Stomach (tissue), 4 donors: ENCODE measurements around the gene BTBD10.

ENCODE experiments used
- CTCF ChIP-seq, 7 experiments: fragments of 450-650 bp in 4 of 7; fragments of 200-600 bp in 3 of 7; sonication (generic) in 3 of 7; IDR thresholded peaks; one replicate each; pipeline ENCODE4 v1.5.1; 2016 to 2019; ENCODE audit warnings: antibody characterized with exemption in 7 of 7, control low read depth in 2 of 7, mild to moderate bottlenecking in 1 of 7
- POLR2A ChIP-seq, 4 donors: fragments of 450-650 bp; IDR thresholded peaks; one replicate each; pipeline ENCODE4 v1.6.1; 2016; ENCODE audit warnings: antibody characterized with exemption in 4 of 4, control low read depth in 2 of 4, mild to moderate bottlenecking in 1 of 4, moderate library complexity in 1 of 4

- no peak for TF ChIP-seq CTCF (IDR thresholded peaks at IDR 0.05)
- no peak for TF ChIP-seq POLR2A (IDR thresholded peaks at IDR 0.05)
Measured at GRCh38 chr11:13502492-13502891, 39.5 kb upstream of the BTBD10 start.
